Smooth muscle cell (in vitro differentiated cells): Measurements from ENCODE around the gene ATP6AP1. TPM values are rescaled to one million over a fixed set of nuclear protein-coding genes. Genes with fewer than 3 reads are reported as not detected.

Experiments
- DNase-seq: peaks from one replicate; lab custom pipeline; 2025; ENCODE audit not compliant: unreplicated experiment; lab: John Stamatoyannopoulos, UW
- H2AFZ ChIP-seq: fragments of 200-600 bp; sonication (generic); 2 replicates; pipeline ENCODE4 v1.6.0; 2016; ENCODE audit warnings: antibody characterized with exemption, low read depth, mild to moderate bottlenecking
- H3F3A ChIP-seq: fragments of 200-600 bp; sonication (generic); 2 replicates; pipeline ENCODE4 v1.6.0; 2017; ENCODE audit warnings: antibody characterized with exemption, low read depth
- H3K27ac ChIP-seq: fragments of 200-600 bp; sonication (generic); 2 replicates; pipeline ENCODE4 v1.5.1; 2016; ENCODE audit warnings: low read depth, mild to moderate bottlenecking
- H3K27me3 ChIP-seq: fragments of 200-600 bp; sonication (generic); 2 replicates; pipeline ENCODE4 v1.6.1; 2016; ENCODE audit warnings: low read depth, mild to moderate bottlenecking
- H3K36me3 ChIP-seq: fragments of 200-600 bp; sonication (generic); 2 replicates; pipeline ENCODE4 v1.5.1; 2016; ENCODE audit warnings: low read depth
- H3K4me1 ChIP-seq: fragments of 200-600 bp; sonication (generic); 2 replicates; pipeline ENCODE4 v1.5.1; 2016; ENCODE audit warnings: low read depth
- H3K4me2 ChIP-seq: fragments of 200-600 bp; sonication (generic); 2 replicates; pipeline ENCODE4 v1.6.0; 2016; ENCODE audit warnings: mild to moderate bottlenecking
- H3K4me3 ChIP-seq: fragments of 200-600 bp; sonication (generic); 2 replicates; pipeline ENCODE4 v1.5.1; 2016; ENCODE audit warnings: mild to moderate bottlenecking
- H3K79me2 ChIP-seq: fragments of 200-600 bp; sonication (generic); 2 replicates; pipeline ENCODE4 v1.6.0; 2016; ENCODE audit warnings: low read depth, mild to moderate bottlenecking
- H3K9ac ChIP-seq: fragments of 200-600 bp; sonication (generic); 2 replicates; pipeline ENCODE4 v1.6.0; 2016; ENCODE audit warnings: low read depth
- H3K9me3 ChIP-seq: fragments of 200-600 bp; sonication (generic); replicated peaks from 2 replicates; pipeline ENCODE4 v1.5.1; 2016; ENCODE audit warnings: low read depth
- H4K20me1 ChIP-seq: fragments of 200-600 bp; sonication (generic); 2 replicates; pipeline ENCODE4 v1.6.0; 2016; ENCODE audit warnings: low read depth
- WGBS: methylation state at CpG from one replicate; pipeline ENCODE4 v1.1.7; 2016; ENCODE audit warnings: low lambda C conversion rate; 5-methylcytosine and 5-hydroxymethylcytosine counted together
- polyA plus RNA-seq: library from polyadenylated mRNA; unstranded; fragments of >200 nt; fragmentation: Nextera tagmentation; extraction: Ambion mirVana; gene quantifications from 2 replicates; pipeline ENCODE4 v1.2.1, GENCODE V29; 2016
- total RNA-seq: library from RNA; depleted of rRNA; stranded (reverse); fragments of >200 nt; gene quantifications from 2 replicates; pipeline ENCODE4 v1.2.3, GENCODE V29; 2014
- TF ChIP-seq, protein P1 (sequence below): fragments of 200-600 bp; sonication (generic); IDR thresholded peaks from 2 replicates; pipeline ENCODE4 v1.5.1; 2017; ENCODE audit warnings: borderline replicate concordance, mild to moderate bottlenecking, antibody characterized with exemption; ENCODE audit not compliant: insufficient read depth, poor library complexity, severe bottlenecking

ATP6AP1 gene
- total and polyA plus RNA-seq, 2 experiments from 2014 or later = 104 to 193 TPM

DNA sequence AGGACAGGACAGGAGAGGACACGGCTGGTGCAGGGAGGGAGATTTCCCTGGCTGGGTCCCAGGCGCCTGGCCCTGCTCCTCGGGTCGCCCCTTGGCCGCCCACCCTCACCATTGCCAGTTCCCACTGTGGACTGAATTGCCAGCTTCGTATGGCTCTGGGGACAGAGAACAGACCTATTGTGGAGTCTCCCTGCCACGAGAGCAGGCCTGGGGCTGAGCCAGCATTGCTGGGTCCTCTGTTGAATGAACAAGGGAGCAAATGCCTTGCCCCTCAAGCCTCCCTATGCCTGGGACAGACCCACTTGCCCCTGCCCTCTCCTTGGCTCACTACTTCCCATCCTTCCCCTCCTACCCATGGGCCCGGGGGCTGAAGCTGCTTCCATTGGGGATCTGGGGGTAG is 33.9 kb downstream of the ATP6AP1 start:
- DNase-seq = no peak
- Histone ChIP-seq H3F3A (no peaks in the 10 kb centered on the region), H4K20me1 (peaks cover 61% of the 10 kb centered on the region), H3K27ac (no peak overlapping the region), H3K9me3 (no peaks in the 10 kb centered on the region), H3K4me1 (peaks cover 6% of the 10 kb centered on the region), H3K27me3 (no peaks in the 10 kb centered on the region), H3K79me2 (peaks cover 37% of the 10 kb centered on the region), H3K4me3 (no peak overlapping the region), H3K4me2 (no peak overlapping the region), H2AFZ (no peak overlapping the region), H3K9ac (no peak overlapping the region), H3K36me3 (no peaks in the 10 kb centered on the region)
- TF ChIP-seq, protein P1, sequence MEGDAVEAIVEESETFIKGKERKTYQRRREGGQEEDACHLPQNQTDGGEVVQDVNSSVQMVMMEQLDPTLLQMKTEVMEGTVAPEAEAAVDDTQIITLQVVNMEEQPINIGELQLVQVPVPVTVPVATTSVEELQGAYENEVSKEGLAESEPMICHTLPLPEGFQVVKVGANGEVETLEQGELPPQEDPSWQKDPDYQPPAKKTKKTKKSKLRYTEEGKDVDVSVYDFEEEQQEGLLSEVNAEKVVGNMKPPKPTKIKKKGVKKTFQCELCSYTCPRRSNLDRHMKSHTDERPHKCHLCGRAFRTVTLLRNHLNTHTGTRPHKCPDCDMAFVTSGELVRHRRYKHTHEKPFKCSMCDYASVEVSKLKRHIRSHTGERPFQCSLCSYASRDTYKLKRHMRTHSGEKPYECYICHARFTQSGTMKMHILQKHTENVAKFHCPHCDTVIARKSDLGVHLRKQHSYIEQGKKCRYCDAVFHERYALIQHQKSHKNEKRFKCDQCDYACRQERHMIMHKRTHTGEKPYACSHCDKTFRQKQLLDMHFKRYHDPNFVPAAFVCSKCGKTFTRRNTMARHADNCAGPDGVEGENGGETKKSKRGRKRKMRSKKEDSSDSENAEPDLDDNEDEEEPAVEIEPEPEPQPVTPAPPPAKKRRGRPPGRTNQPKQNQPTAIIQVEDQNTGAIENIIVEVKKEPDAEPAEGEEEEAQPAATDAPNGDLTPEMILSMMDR = no peak
- 88% methylated on average over 8 of the region's 8 CpGs for WGBS

DNA sequence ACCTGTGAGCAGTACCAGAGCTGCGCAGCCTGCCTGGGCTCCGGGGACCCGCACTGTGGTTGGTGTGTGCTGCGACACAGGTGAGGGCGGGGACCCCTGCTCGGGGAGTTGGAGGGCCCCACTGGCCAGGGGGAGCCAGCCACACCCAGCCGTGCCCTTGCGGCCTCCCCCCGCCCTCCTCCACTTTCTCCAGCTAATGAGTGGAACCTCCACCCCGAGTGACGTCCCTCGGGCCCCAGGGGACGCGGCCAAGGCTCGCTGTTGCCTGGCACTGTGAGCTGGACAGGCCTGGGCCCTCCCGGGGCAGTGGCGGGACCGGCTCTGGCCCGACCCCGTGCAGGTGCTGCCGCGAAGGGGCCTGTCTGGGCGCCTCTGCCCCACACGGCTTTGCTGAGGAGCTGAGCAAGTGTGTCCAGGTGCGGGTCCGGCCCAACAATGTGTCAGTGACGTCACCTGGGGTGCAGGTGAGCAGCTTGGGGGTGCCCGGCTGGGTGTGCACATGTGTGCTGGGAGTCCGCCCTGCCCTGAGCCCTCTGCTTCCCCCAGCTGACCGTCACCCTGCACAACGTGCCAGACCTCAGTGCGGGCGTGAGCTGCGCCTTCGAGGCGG is 35.2 kb downstream of the ATP6AP1 start:
- no peak for DNase-seq
- Histone ChIP-seq H3K4me2 (no peak overlapping the region), H4K20me1 (peaks cover 61% of the 10 kb centered on the region), H3K4me3 (no peak overlapping the region), H3K4me1 (peaks cover 6% of the 10 kb centered on the region), H2AFZ (no peak overlapping the region), H3K79me2 (peaks cover 32% of the 10 kb centered on the region), H3K27ac (no peak overlapping the region), H3K36me3 (no peaks in the 10 kb centered on the region), H3K9me3 (no peaks in the 10 kb centered on the region), H3F3A (no peaks in the 10 kb centered on the region), H3K27me3 (no peaks in the 10 kb centered on the region), H3K9ac (no peak overlapping the region)
- WGBS = 93% methylated on average over 30 of the region's 36 CpGs
- TF ChIP-seq, protein P1 = no peak

DNA sequence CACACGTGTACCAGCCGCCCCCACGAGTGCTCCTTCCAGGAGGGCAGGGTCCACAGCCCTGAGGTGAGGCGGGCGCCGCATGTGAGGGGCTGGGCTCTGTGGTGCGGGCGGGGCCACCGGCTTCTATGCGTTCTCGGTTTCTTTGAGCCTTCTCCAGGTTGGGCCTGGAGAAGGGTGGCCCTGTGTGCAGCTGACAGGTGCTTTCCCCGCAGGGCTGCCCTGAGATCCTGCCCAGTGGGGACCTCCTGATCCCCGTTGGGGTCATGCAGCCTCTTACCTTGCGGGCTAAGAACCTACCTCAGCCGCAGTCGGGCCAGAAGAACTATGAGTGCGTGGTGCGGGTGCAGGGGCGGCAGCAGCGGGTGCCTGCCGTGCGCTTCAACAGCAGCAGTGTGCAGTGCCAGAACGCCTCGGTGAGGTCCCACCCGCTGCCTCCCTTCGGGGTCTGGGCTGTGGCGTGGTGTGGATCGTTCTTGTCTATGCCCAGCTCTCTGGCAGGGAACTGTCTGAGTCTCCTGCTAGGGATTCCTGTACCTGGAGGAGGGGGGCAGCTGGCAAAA is 36.4 kb downstream of the ATP6AP1 start:
- Histone ChIP-seq H4K20me1 (peaks cover 66% of the 10 kb centered on the region), H3K4me2 (no peak overlapping the region), H3F3A (no peaks in the 10 kb centered on the region), H2AFZ (no peak overlapping the region), H3K27me3 (no peaks in the 10 kb centered on the region), H3K9ac (no peak overlapping the region), H3K9me3 (no peaks in the 10 kb centered on the region), H3K4me3 (no peak overlapping the region), H3K4me1 (no peaks in the 10 kb centered on the region), H3K27ac (no peak overlapping the region), H3K79me2 (peaks cover 21% of the 10 kb centered on the region), H3K36me3 (no peaks in the 10 kb centered on the region)
- 93% methylated on average over 28 of the region's 28 CpGs for WGBS
- TF ChIP-seq, protein P1 = no peak
- DNase-seq = no peak

DNA sequence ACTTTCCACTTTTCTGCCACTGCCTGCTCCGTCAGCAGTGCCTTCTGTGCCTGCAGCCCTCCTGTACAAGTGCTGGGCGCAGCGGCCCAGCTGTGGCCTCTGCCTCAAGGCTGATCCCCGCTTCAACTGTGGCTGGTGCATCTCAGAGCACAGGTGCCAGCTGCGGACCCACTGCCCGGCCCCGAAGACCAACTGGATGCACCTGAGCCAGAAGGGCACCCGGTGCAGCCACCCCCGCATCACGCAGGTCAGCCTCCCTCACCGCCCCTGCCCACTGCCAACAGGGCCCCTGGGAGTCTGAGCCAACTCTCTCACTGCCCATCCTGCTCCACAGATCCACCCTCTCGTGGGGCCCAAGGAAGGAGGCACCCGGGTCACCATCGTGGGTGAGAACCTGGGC is 37.1 kb downstream of the ATP6AP1 start:
- Histone ChIP-seq H3K4me2 (no peak overlapping the region), H3K9ac (no peak overlapping the region), H2AFZ (no peak overlapping the region), H3K79me2 (peaks cover 13% of the 10 kb centered on the region), H3K4me3 (no peak overlapping the region), H3K27me3 (no peaks in the 10 kb centered on the region), H3K4me1 (no peaks in the 10 kb centered on the region), H3K36me3 (no peaks in the 10 kb centered on the region), H3K27ac (no peak overlapping the region), H4K20me1 (peaks cover 64% of the 10 kb centered on the region), H3F3A (no peaks in the 10 kb centered on the region), H3K9me3 (no peaks in the 10 kb centered on the region)
- no peak for DNase-seq
- 90% methylated on average over 13 of the region's 14 CpGs for WGBS
- TF ChIP-seq, protein P1 = no peak
